ENCODE measurements around the gene VIP.

The VIP gene

DNA sequence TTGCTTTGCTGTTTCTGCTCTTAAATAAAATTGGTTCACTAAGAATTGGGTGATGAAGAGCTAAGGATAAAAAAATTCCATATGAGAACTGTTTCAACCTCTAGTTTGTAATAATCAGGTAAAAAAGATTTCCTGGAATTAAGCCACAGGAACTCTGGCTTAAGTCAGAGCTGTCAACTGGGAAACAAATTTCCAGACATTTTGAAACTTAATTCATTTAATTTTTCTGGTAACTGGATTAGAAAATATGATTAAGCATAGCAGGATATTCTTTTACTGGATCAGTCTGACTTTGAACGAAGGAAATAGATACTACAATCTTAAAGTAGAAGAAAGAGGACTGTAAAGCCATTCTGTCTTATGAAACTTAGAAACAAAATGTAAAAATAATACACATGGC, 1.3 kb upstream of the VIP start:
- Histone ChIP-seq H3K4me2 (ENCODE audit: low read length) (no peak overlapping the region), H3K9me3 (ENCODE audit: low read length) (no peaks in the 10 kb centered on the region), H3K79me2 (ENCODE audit: insufficient read depth, low read length) (no peaks in the 10 kb centered on the region), H3K4me1 (ENCODE audit: insufficient read depth, low read length, severe bottlenecking) (no peaks in the 10 kb centered on the region), H2AFZ (ENCODE audit: low read length) (no peak overlapping the region), H3K4me3 (ENCODE audit: low read depth, low read length, poor library complexity, severe bottlenecking) (no peak overlapping the region), H3K27me3 (ENCODE audit: insufficient read depth, low read length) (no peaks in the 10 kb centered on the region), H3F3A (ENCODE audit: insufficient read depth, low read length) (no peaks in the 10 kb centered on the region), H3K36me3 (ENCODE audit: insufficient read depth, low read length) (no peaks in the 10 kb centered on the region), H4K20me1 (ENCODE audit: insufficient read depth, low read length) (no peaks in the 10 kb centered on the region), H3K9ac (ENCODE audit: low read length) (no peak overlapping the region), H3K9me2 (ENCODE audit: low read depth, low read length) (no peaks in the 10 kb centered on the region), H3K27ac (ENCODE audit: low read depth, low read length, poor library complexity, severe bottlenecking) (no peak overlapping the region)
- no peak for TF ChIP-seq EZH2 (IDR thresholded peaks at IDR 0.05; ENCODE audit: borderline replicate concordance, low read length)
- TF ChIP-seq, protein P1, sequence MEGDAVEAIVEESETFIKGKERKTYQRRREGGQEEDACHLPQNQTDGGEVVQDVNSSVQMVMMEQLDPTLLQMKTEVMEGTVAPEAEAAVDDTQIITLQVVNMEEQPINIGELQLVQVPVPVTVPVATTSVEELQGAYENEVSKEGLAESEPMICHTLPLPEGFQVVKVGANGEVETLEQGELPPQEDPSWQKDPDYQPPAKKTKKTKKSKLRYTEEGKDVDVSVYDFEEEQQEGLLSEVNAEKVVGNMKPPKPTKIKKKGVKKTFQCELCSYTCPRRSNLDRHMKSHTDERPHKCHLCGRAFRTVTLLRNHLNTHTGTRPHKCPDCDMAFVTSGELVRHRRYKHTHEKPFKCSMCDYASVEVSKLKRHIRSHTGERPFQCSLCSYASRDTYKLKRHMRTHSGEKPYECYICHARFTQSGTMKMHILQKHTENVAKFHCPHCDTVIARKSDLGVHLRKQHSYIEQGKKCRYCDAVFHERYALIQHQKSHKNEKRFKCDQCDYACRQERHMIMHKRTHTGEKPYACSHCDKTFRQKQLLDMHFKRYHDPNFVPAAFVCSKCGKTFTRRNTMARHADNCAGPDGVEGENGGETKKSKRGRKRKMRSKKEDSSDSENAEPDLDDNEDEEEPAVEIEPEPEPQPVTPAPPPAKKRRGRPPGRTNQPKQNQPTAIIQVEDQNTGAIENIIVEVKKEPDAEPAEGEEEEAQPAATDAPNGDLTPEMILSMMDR (IDR thresholded peaks at IDR 0.05; ENCODE audit: low read length): no peak

DNA sequence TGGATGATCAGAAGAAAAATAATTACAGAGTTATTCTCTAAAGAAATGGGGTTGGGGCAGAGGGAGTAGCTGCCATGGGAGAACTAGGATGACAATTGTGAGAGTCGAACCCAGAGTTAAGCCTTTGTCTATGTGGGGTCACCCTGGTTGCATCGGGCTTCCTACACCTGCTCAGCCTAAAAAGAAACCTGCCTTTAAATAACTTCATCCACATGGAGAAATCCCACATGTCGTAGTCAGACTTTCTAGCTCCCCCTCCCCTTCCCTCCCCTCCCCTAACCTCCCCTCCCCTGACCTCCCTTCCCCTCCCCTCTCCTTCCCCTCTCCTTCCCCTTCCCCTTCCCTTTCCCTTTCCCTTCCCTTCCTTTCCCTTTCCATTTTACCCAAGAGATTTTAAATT, 14.7 kb downstream of the VIP start:
- Histone ChIP-seq H3K27me3 (ENCODE audit: insufficient read depth, low read length) (no peaks in the 10 kb centered on the region), H3K4me3 (ENCODE audit: low read depth, low read length, poor library complexity, severe bottlenecking) (no peak overlapping the region), H2AFZ (ENCODE audit: low read length) (no peak overlapping the region), H3K27ac (ENCODE audit: low read depth, low read length, poor library complexity, severe bottlenecking) (no peak overlapping the region), H3F3A (ENCODE audit: insufficient read depth, low read length) (no peaks in the 10 kb centered on the region), H3K4me1 (ENCODE audit: insufficient read depth, low read length, severe bottlenecking) (no peaks in the 10 kb centered on the region), H3K4me2 (ENCODE audit: low read length) (no peak overlapping the region), H3K9me3 (ENCODE audit: low read length) (no peaks in the 10 kb centered on the region), H3K9ac (ENCODE audit: low read length) (no peak overlapping the region), H3K36me3 (ENCODE audit: insufficient read depth, low read length) (no peaks in the 10 kb centered on the region), H3K9me2 (ENCODE audit: low read depth, low read length) (no peaks in the 10 kb centered on the region), H3K79me2 (ENCODE audit: insufficient read depth, low read length) (no peaks in the 10 kb centered on the region), H4K20me1 (ENCODE audit: insufficient read depth, low read length) (no peaks in the 10 kb centered on the region)
- no peak for TF ChIP-seq EZH2 (IDR thresholded peaks at IDR 0.05; ENCODE audit: borderline replicate concordance, low read length)
- TF ChIP-seq, protein P1 (IDR thresholded peaks at IDR 0.05; ENCODE audit: low read length): no peak

DNA sequence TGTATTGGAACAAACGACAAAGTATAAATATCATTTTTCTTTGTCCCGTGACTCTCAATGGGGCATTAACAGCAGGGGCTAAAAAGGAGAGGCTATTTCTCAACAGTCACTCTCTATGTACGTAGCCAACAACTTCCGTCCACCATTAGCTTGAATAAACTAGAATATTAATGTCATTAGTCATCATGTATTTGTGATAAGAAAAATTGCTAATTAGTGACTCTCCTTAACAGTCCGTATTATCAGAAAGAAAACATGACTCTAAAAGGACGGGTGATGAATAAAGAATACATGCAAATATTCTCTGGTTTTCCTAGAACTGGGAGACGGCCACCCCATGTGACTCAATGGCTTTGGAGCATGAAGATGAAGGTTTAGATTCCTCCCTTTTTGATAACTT, 18.6 kb downstream of the VIP start:
- H4K20me1 ChIP-seq (ENCODE audit: insufficient read depth, low read length): no peaks in the 10 kb centered on the region
- no peaks in the 10 kb centered on the region for H3K27me3 ChIP-seq (ENCODE audit: insufficient read depth, low read length)
- H3K9me2 ChIP-seq (ENCODE audit: low read depth, low read length): no peaks in the 10 kb centered on the region
- H3K79me2 ChIP-seq (ENCODE audit: insufficient read depth, low read length): no peaks in the 10 kb centered on the region
- TF ChIP-seq, protein P1 (IDR thresholded peaks at IDR 0.05; ENCODE audit: low read length): no peak
- no peak for TF ChIP-seq EZH2 (IDR thresholded peaks at IDR 0.05; ENCODE audit: borderline replicate concordance, low read length)
- no peaks in the 10 kb centered on the region for H3K36me3 ChIP-seq (ENCODE audit: insufficient read depth, low read length)
- H3K9ac ChIP-seq (ENCODE audit: low read length): no peak overlapping the region
- no peaks in the 10 kb centered on the region for H3K4me1 ChIP-seq (ENCODE audit: insufficient read depth, low read length, severe bottlenecking)
- no peak overlapping the region for H3K4me3 ChIP-seq (ENCODE audit: low read depth, low read length, poor library complexity, severe bottlenecking)
- H3K27ac ChIP-seq (ENCODE audit: low read depth, low read length, poor library complexity, severe bottlenecking): no peak overlapping the region
- H3K4me2 ChIP-seq (ENCODE audit: low read length): no peak overlapping the region
- H3F3A ChIP-seq (ENCODE audit: insufficient read depth, low read length): no peaks in the 10 kb centered on the region
- no peak overlapping the region for H2AFZ ChIP-seq (ENCODE audit: low read length)
- no peaks in the 10 kb centered on the region for H3K9me3 ChIP-seq (ENCODE audit: low read length)

All from OCI-LY1 (cell line).